HUES64 (cell line): ENCODE measurements around the gene SRSF3.
"Not testable (repeated sequence)": the region's sequence is repeated elsewhere in the genome, so short reads cannot be mapped to it uniquely, and the experiment has no call there.

Source experiments
- H3K27ac ChIP-seq: 2 replicates; pipeline ENCODE4 v1.7.0; 2013; ENCODE audit warnings: low read depth, low read length, inconsistent platforms
- H3K27me3 ChIP-seq: 2 replicates; pipeline ENCODE4 v1.6.1; 2013; ENCODE audit warnings: mild to moderate bottlenecking, low read length; ENCODE audit not compliant: insufficient read depth
- H3K36me3 ChIP-seq: 2 replicates; pipeline ENCODE4 v1.6.1; 2013; ENCODE audit warnings: mild to moderate bottlenecking, low read length; ENCODE audit not compliant: insufficient read depth
- H3K4me1 ChIP-seq: 2 replicates; pipeline ENCODE4 v1.6.1; 2013; ENCODE audit warnings: mild to moderate bottlenecking, low read length, moderate library complexity; ENCODE audit not compliant: insufficient read depth
- H3K4me3 ChIP-seq: 2 replicates; pipeline ENCODE4 v1.5.1; 2013; ENCODE audit warnings: mild to moderate bottlenecking, low read length, moderate library complexity
- H3K9ac ChIP-seq: 2 replicates; pipeline ENCODE4 v1.6.1; 2013; ENCODE audit warnings: mild to moderate bottlenecking, low read depth, low read length
- H3K9me3 ChIP-seq: 2 replicates; pipeline ENCODE4 v1.6.1; 2013; ENCODE audit warnings: low read depth, low read length; ENCODE audit not compliant: insufficient read depth
- WGBS: fragments of 150-250, 120-280 bp; methylation state at CpG from one replicate; pipeline ENCODE4 v1.1.7; 2013; ENCODE audit warnings: missing lambda C conversion rate; 5-methylcytosine and 5-hydroxymethylcytosine counted together

SRSF3 gene

GRCh38 chr6:36577301-36577700 is 16.9 kb upstream of the SRSF3 start:
- Histone ChIP-seq H3K27ac (no peak overlapping the region), H3K36me3 (no peaks in the 10 kb centered on the region), H3K27me3 (no peaks in the 10 kb centered on the region), H3K4me3 (no peak overlapping the region), H3K9ac (no peak overlapping the region), H3K9me3 (no peaks in the 10 kb centered on the region), H3K4me1 (0 out of 2 replicates have a peak, but pooled peaks cover 7% of the 10 kb centered on the region)
- WGBS: 86% methylated on average over 1 of the region's 2 CpGs

DNA sequence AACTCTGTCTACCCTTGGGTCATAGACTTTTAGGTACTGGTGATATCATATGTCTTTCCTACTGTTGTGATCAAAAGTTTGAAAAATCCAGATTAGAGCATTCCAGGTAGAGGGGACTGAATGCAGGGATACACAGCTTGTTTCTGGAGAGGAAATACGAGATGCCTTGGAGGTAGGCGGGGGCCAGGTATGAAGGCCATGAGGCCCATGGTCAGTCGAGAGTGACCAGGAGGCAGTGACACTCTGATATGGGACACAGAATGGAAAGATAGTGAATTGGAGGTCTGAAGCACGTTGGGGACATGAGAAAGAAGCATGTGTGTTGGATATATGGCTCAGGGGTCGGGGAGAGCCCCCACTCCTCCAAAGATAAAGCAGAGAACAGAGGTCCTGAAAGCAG is 16.1 kb upstream of the SRSF3 start:
- Histone ChIP-seq H3K9ac (no peak overlapping the region), H3K4me1 (0 out of 2 replicates have a peak, but pooled peaks cover 7% of the 10 kb centered on the region), H3K9me3 (no peaks in the 10 kb centered on the region), H3K36me3 (no peaks in the 10 kb centered on the region), H3K27ac (no peak overlapping the region), H3K27me3 (no peaks in the 10 kb centered on the region), H3K4me3 (no peak overlapping the region)
- 90% methylated on average over 5 of the region's 5 CpGs for WGBS

DNA sequence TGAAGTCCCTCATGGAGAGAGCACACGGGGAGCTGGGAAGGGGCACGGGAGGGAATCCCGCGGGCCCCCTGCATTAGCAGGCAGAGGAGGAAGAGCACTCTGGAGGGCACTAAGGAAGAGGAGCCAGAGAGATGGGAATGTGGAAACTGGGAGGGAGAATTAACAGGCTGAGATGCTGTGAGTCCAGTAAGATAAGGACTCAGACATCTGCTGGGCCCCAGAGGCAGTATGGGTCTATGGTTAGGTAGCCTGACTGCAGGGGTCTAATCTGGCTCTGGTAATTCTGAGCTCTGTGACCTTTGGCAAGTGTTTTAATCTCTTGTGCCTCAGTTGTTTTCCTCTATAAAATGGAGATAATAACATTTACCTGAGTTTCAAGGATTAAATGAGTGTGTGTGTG is 15.7 kb upstream of the SRSF3 start:
- H3K4me1 ChIP-seq: 0 out of 2 replicates have a peak, but pooled peaks cover 7% of the 10 kb centered on the region
- no peaks in the 10 kb centered on the region for H3K36me3 ChIP-seq
- H3K9ac ChIP-seq: no peak overlapping the region
- no peaks in the 10 kb centered on the region for H3K9me3 ChIP-seq
- no peak overlapping the region for H3K4me3 ChIP-seq
- H3K27ac ChIP-seq: no peak overlapping the region
- 91% methylated on average over 4 of the region's 4 CpGs for WGBS
- H3K27me3 ChIP-seq: no peaks in the 10 kb centered on the region

DNA sequence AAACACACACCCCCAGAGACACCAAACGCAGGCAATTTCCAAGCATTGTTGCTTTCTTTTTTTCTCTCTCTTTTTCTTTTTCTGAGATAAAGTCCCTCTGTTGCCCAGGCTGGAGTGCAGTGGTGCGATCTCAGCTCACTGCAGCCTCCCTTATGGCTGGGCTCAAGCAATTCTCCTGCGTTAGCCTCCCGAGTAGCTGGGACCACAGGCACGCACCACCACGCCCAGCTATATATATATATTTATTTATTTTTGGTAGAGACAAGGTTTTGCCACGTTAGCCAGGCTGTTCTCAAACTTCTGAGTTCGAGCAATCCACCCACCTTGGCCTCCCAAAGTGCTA is 14.0 kb upstream of the SRSF3 start:
- Histone ChIP-seq H3K9me3 (no peaks in the 10 kb centered on the region), H3K4me3 (no peak overlapping the region), H3K36me3 (no peaks in the 10 kb centered on the region), H3K9ac (peak overlapping the region; percentile 51), H3K27me3 (no peaks in the 10 kb centered on the region), H3K4me1 (0 out of 2 replicates have a peak, but pooled peaks cover 7% of the 10 kb centered on the region), H3K27ac (peak overlapping the region; percentile 44; the same call in 1 of the 2 replicates)
- 92% methylated on average over 6 of the region's 8 CpGs for WGBS

- Histone ChIP-seq H3K36me3 (no peaks in the 10 kb centered on the region), H3K4me1 (0 out of 2 replicates have a peak, but pooled peaks cover 7% of the 10 kb centered on the region), H3K27ac (no peak overlapping the region), H3K9ac (no peak overlapping the region), H3K27me3 (no peaks in the 10 kb centered on the region), H3K9me3 (no peaks in the 10 kb centered on the region), H3K4me3 (no peak overlapping the region)
- 82% methylated on average over 3 of the region's 4 CpGs for WGBS
Observed at GRCh38 chr6:36581716-36582115, 12.4 kb upstream of the SRSF3 start.

GRCh38 chr6:36586606-36587005 is 7.6 kb upstream of the SRSF3 start:
- Histone ChIP-seq H3K9ac (no peak overlapping the region), H3K4me1 (no peaks in the 10 kb centered on the region), H3K9me3 (no peaks in the 10 kb centered on the region), H3K4me3 (no peak overlapping the region), H3K27ac (no peak overlapping the region), H3K36me3 (no peaks in the 10 kb centered on the region), H3K27me3 (no peaks in the 10 kb centered on the region)
- 92% methylated on average over 1 of the region's 1 CpG for WGBS

- WGBS: 96% methylated on average over 7 of the region's 9 CpGs
- not testable (repeated sequence) for H3K4me1 ChIP-seq, H3K9ac ChIP-seq, H3K36me3 ChIP-seq, H3K4me3 ChIP-seq, H3K27ac ChIP-seq, H3K27me3 ChIP-seq, H3K9me3 ChIP-seq
Observed at GRCh38 chr6:36589025-36589400, 5.1 kb upstream of the SRSF3 start.

DNA sequence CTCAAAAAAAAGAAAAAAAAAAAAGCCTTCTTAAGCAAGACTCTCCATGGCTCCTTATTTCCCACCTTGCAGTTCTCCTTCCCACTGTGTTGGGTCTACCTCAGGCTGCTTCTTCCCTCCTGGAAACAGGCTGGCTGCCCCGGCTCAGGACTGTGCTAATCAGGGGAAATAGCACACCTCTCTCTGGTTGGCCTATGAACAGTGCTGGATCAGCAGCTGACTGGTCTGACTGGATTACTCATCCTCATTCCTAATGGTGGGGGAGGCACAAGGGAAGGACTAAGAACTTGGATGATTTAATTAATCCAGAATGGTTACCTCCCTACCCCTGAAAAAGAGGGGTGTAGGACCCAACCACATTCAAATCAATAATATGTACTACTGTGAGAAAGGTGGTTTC is 3.9 kb upstream of the SRSF3 start:
- Histone ChIP-seq H3K4me3 (no peak overlapping the region), H3K4me1 (no peaks in the 10 kb centered on the region), H3K27me3 (no peaks in the 10 kb centered on the region), H3K9ac (no peak overlapping the region), H3K36me3 (peaks cover 6% of the 10 kb centered on the region), H3K9me3 (no peaks in the 10 kb centered on the region), H3K27ac (no peak overlapping the region)
- WGBS: 64% methylated on average over 1 of the region's 1 CpG

DNA sequence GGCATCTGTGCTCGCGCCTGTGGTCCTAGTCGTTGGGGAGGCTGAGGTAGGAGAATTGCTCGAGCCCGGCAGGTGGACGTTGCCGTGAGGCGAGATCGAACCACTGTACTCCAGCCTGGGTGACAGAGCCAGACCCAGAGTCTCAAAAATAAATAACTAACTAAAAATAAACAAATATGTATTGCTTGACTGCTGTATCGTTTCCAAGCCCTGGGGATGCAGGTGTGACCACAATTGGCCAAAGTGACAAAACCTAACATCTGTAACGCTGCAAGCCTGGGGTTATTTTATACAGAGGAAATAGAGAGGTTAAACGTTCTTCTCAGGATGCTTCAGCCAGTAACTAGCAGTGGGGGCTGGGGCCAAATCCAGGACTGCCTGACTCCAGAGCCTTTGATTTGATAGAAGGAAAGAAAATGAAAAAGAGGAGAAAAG is 1.9 kb upstream of the SRSF3 start:
- H3K27ac ChIP-seq: no peak overlapping the region
- H3K27me3 ChIP-seq: no peaks in the 10 kb centered on the region
- no peaks in the 10 kb centered on the region for H3K9me3 ChIP-seq
- peaks cover 24% of the 10 kb centered on the region for H3K36me3 ChIP-seq
- H3K4me1 ChIP-seq: 0 out of 2 replicates have a peak, but pooled peaks cover 4% of the 10 kb centered on the region
- no peak overlapping the region for H3K4me3 ChIP-seq
- 93% methylated on average over 12 of the region's 12 CpGs for WGBS
- H3K9ac ChIP-seq: no peak overlapping the region

- peak overlapping the region; percentile 88 for H3K4me3 ChIP-seq
- H3K9ac ChIP-seq: peak overlapping the region; percentile 100
- peaks cover 14% of the 10 kb centered on the region for H3K4me1 ChIP-seq
- H3K27ac ChIP-seq: peak overlapping the region; percentile 92
- peaks cover 38% of the 10 kb centered on the region for H3K36me3 ChIP-seq
- no peaks in the 10 kb centered on the region for H3K27me3 ChIP-seq
- H3K9me3 ChIP-seq: no peaks in the 10 kb centered on the region
- WGBS: 6% methylated on average over 15 of the region's 15 CpGs
Observed at GRCh38 chr6:36593569-36594028, 563 bp upstream of the SRSF3 start.

DNA sequence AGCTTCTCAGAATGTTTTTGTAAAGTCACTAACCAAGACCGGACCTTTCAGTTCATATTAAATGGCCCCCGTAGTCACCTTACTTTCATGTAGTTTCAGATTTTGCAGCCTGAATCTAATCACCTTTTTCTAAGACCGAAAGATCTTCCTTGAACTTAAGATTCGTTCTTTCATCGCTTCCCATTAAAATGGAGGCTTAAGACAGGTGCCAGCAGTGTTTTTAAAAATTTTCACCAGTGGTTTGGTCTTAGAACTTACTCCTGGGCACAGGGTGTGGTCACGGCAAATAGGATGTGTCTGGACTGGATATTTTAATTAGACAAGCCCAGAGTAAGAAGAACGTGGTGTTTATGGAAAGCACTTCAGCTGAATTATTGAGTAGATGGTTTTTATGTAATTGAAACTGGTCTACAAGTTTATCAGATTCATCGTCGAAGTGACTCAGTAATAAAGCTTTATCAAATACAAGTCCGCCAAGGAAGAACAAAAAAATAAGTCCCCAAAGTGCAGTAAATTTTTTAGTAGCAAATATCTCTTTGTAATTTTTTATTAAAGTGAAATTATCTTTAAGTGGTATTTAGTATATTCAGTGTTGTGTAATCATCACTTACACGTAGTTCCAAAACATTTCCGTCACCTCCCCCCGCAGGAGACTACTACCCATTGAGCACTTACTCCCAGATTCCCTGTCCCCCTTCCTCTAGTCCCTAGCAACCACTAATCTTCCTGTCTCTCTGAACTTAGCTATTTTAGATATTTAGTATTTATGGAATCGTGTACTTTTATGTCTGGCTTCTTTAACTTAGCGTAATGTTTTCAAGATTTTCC is 868 bp downstream of the SRSF3 start:
- no peaks in the 10 kb centered on the region for H3K27me3 ChIP-seq
- H3K4me1 ChIP-seq: peaks cover 24% of the 10 kb centered on the region
- H3K27ac ChIP-seq: peak overlapping the region; percentile 92
- peak overlapping the region; percentile 88 for H3K4me3 ChIP-seq
- peak overlapping the region; percentile 100 for H3K9ac ChIP-seq
- no peaks in the 10 kb centered on the region for H3K9me3 ChIP-seq
- peaks cover 52% of the 10 kb centered on the region for H3K36me3 ChIP-seq
- WGBS: under 1% methylated on average over 12 of the region's 15 CpGs
